Inflammatory macrophage treated with lipopolysaccharide for 4 hours (primary cell): ENCODE data around the gene PXDN.
"Not testable (repeated sequence)": the region's sequence is repeated elsewhere in the genome, so short reads cannot be mapped to it uniquely, and the experiment has no call there.

Experiments used
- DNase-seq: peaks from one replicate; pipeline ENCODE4 v3.0.0-alpha.2; 2020

The PXDN gene

DNA sequence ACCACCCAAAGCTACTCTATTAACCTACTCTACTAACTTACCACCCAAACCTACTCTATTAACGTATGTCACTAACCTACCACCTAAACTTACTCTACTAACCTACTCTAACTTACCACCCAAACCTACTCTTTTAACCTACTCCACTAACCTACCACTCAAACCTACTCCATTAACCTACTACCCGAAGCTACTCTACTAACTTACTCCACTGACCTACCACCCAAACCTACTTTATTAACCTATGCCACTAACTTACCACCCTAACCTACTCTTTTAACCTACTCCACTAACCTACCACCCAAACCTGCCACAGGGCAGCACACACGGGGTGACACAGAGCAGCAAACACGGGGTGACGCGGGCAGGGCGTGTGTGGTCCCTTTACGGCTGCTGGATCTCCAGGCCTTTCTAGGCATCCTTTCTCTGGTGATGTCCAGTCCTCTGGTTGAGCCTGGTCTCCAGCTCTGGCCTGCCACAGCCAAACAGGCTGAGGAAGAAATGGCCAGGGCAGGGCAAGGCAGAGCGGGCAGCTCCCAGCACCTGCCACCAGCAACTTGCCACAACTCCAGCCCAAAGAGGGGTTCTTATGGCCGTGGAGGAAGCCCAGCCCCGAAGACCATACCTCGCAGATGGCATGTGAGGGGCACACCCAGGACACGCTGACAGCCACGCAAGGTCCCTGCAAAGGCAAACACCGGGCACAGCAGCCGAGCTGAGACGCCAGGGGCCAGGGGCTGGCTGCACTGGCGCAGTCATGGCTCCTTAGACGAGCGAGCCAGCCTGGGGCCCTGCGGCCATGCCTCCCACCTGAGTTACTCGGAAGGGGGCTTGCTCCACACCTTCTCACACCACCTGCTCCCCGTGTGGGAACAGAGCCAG is 25.7 kb downstream of the PXDN start:
- DNase-seq: no peak

DNA sequence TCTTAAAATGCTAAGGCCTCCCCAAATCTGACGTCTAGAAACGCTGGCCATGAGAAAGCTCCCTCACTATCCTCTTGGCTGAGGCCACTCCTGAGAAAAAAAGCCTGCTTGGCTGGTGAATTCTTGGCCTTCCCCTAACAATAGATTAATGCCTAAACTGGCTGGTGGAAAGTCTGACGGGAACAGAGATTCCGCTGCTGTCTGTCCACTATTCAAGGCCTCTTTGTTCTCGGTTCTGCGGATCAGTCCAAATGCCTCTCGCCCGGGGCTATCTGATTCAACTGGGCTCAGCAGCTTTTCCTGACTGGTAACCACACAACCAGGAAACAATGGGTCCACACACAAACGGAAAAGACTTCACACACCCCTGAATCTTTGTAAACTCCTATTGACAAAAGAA is 27.2 kb downstream of the PXDN start:
- no peak for DNase-seq

- no peak for DNase-seq
Observed at GRCh38 chr2:1716441-1716840, 27.9 kb downstream of the PXDN start.

GRCh38 chr2:1716014-1716305 is 28.4 kb downstream of the PXDN start:
- DNase-seq: not testable (repeated sequence)

- DNase-seq: no peak
Observed at GRCh38 chr2:1715184-1716013, 28.9 kb downstream of the PXDN start.

GRCh38 chr2:1714291-1715064 is 29.8 kb downstream of the PXDN start:
- DNase-seq: no peak

- DNase-seq: no peak
Observed at GRCh38 chr2:1713839-1714236, 30.5 kb downstream of the PXDN start.

GRCh38 chr2:1713142-1713838 is 31.0 kb downstream of the PXDN start:
- DNase-seq: no peak

DNA sequence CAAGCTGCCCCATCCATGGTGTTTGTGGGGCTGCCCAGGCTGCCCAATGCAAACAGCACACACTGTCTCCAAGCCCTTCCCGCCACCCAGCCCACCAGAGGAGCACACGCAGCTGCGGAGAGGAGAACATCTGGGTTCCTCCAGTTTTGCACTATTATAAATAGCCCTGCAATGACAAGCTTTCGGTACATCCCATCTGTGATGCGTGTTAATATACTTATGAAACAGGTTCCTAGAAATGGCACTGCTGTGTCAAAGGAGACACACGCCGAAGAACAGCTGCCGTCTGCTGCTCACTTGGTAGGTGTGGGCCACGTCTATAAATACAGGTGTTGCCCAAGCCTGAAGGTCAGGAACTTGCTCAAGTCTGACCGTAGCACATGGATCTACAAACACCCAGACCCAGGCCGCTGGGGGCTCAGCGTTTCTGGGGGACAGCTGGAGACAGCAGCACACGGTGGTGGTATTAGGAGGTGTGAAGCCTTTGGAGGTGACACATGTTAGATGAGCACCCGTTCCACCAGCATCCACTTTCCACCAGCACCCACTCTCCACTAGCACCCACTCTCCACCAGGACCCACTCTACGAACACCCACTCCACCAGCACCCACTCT is 34.3 kb downstream of the PXDN start:
- no peak for DNase-seq

DNA sequence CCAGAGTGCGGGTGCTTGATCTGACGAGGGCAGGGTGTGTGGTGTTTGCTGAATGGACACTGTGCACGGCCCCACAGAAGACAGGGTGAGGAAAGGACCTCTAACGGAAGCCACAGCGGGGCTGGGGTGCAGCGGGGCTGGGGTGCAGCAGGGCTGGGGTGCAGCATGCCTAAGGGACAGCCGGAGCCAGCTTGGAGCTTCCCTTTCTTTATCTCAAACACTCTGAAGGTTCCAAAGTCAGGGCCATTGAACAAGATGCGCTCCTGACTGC is 35.0 kb downstream of the PXDN start:
- DNase-seq: no peak

DNA sequence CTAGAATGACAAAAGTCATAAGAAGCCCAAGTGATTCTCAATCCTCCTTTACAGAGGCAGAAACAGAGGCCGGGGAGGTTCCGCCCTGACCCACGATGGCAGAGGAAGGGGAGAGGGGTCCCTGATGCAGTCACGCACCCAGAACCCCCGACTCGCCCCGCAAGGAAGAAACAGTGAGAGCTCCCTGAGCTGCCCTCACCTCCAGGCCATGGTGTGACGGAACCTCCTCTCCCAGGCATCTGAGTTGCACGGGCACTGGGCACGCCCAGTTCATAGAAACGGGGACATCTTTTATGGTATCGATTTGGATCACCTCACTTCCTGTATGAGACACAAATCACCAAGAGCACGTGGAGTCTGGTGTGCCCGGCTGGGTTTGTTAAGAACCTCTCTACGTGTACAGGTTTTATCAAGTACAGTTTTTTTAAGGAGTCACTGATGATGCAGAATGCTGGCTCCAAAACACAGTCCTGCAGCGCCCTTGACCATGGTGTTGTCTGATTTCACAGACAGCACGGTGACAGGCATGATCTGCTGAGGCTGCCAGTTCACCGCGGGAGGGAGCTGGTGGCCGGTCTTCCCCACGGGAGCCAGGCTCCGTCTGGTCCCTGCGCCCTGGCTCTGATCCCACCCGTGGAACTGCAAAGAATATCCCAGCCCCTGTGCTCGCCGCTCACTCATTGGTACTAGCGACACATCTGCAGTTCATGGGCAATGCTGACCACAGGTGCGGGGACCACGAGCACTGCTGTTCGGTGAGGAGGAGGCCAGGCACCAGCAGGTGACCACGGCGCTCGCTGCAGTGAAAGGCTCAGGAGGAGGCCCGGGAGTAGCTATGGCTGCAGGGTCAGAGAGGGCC is 35.6 kb downstream of the PXDN start:
- DNase-seq: no peak

DNA sequence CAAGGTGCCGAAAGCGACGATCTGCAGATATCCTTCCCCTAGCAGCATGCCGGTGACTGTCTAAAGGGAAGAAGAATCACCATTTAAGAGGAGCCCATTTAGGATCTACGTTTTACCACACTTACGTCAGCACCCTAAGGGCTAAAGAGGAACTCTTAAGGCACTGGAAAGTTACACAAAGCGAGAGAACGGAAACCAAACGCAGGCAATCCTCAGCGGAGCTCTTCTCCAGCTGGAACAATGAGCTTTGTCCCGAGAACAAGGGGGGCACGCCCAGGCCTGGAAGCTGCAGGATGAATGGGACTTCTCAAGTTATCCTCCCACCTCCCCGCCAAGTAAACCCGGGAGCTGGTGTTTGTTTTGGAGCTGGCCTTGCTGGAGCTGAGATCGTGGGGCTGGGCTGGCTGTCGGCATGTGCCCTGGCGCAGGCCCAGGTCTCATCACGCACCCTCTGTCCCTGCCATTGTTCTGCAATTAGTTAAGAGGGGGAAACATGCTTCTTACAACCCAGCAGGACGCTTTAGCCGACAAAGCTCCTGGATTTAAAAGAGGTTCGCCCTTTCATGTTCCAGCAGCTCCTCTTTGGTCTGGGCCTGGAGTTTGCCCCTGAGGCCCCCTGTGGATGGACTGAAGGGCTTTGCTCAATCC is 36.4 kb downstream of the PXDN start:
- DNase-seq: peak; percentile 73

- DNase-seq: not testable (repeated sequence)
Observed at GRCh38 chr2:1706089-1706841, 38.0 kb downstream of the PXDN start.

DNA sequence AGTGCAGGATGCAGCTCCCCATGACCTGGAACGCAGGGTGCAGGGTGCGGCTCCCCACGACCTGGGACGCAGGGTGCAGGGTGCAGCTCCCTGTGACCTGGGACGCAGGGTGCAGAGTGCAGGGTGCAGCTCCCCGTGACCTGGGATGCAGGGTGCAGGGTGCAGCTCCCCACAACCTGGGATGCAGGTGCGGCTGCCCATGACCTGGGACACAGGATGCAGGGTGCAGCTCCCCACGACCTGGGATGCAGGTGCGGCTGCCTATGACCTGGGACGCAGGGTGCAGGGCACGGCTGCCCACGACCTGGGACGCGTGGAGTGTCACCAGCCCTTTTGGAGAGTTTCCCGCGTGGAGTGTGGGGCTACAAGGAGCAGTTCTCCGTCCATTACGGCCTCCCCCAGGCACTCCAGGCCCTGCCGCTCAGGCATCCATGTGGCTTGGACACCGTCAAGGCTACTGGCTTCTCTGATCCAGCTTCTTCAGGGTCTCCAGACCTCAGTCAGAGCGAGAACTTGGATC is 38.7 kb downstream of the PXDN start:
- no peak for DNase-seq

- no peak for DNase-seq
Observed at GRCh38 chr2:1704631-1705556, 39.4 kb downstream of the PXDN start.

DNA sequence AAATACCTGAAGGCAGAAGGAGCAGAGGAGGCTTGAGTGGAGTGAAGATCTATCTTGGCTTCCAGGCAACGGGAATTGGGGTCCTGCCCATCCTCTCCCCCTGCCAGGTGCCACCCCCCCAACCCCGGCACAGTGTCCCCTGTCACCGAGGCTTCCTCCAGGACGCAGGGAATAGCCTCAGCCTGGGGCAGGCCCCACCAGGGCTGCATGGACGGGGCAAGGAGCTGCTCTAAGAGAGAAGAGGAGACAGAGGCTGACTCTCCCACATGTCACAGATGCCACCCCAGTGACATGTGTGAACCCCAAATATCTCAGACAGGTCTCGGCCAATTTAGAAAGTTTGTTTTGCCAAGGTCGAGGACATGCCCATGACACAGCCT is 42.1 kb downstream of the PXDN start:
- no peak for DNase-seq

DNA sequence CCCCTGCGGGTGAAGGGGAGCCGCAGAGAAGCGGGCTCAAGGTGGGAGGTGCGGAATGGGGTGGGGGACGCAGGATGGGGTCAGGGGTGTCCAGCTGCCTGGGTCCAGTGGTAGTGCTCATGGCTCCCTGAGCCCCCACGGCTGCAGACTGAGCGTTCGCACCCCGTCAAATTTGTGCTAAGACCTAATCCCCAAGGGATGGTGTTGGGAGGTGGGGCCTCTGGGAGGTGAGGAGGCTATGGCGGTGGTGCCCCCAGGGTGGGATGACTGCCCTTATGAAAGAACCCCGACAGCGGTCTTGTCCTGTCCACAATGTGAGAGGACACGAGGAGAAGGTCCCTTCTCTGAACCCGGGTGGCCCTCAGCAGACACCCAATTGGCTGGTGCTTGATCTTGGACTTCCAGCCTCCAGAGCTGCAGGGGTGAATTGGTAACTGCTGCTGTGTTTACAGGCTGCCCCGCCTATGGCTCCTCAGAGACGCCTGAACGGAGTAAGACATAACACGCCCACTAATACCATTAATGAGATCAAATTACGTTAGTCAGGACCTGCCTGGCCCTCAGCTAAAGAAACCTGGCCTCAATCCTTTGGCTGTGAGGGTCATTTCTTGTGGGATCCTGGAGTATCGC is 42.6 kb downstream of the PXDN start:
- no peak for DNase-seq

GRCh38 chr2:1701020-1701419 is 43.3 kb downstream of the PXDN start:
- DNase-seq: no peak

DNA sequence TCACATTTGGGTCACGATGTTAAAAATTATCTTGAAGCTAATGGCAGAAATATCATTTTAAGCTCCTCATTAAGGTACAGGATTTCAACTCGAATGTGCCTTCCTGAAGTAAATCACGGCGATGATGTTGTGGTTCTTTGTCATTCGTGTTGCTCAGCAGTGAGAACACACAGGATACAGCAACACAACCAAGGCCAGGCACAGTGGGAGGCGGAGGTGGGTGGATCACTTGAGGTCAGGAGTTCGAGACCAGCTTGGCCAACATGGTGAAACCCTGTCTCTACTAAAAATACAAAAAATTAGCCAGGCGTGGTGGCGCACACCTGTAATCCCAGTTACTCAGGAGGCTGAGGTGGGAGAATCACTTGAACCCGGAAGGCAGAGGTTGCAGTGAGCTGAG is 43.9 kb downstream of the PXDN start:
- not testable (repeated sequence) for DNase-seq
